Measurements from ENCODE around the gene SLC2A4.

- TF ChIP-seq CTCF (IDR thresholded peaks at IDR 0.05; ENCODE audit: borderline replicate concordance, extremely low read depth, low read length, poor library complexity, severe bottlenecking) (no peak), EZH2 (IDR thresholded peaks at IDR 0.05; ENCODE audit: borderline replicate concordance, low read depth, low read length, severe bottlenecking) (no peak)
Observed at GRCh38 chr17:7325031-7325528, 43.6 kb downstream of the SLC2A4 start.
